GM18520 (cell line): Measurements from ENCODE around the gene PDE4B.

Experiments
- ATAC-seq: cut with Tn5 transposase; IDR thresholded peaks from one replicate; pipeline ENCODE4 v1.9.1; 2021; ENCODE audit not compliant: unreplicated experiment

PDE4B gene

DNA sequence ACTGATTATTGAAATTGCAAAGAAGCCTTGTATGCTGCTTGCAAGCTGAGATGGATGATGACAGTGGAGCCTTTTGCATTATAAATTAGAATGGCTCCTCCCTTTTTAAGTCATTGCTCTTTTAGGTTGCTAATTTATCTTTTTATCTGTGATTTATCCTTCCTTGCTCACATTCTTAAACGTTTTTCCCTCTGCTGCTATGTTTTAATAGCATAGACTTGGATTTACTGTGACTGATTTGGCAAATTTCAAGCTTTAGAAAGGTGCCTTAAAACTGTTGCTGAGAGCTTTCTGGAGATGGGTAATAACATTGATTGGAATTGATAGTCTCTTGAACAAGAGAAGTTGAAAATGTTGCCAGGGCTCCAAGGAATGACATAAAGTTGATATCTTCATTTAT, 427.8 kb downstream of the PDE4B start:
- no peak for ATAC-seq

DNA sequence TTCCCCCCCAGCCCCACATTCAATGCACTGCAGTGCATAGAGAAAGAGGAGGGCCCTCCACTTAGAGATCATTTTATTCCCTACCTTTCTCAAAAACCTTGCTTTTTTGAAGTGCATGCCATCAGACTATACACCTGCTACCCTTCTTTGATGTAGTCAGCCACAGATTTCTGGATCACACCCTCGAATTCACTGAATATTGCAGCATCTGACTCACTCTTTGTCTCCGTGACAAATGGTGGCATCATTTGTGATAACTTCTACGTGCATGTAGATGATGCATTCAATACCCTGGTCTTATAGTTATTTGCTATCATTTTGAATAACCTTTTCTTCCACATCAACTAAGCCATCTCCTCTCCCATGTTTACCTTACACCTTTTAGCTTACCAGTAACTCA, 431.0 kb downstream of the PDE4B start:
- ATAC-seq, result no peak

- no peak for ATAC-seq
These were observed 434.3 kb downstream of the PDE4B start for GRCh38 chr1:66226985-66227384.

DNA sequence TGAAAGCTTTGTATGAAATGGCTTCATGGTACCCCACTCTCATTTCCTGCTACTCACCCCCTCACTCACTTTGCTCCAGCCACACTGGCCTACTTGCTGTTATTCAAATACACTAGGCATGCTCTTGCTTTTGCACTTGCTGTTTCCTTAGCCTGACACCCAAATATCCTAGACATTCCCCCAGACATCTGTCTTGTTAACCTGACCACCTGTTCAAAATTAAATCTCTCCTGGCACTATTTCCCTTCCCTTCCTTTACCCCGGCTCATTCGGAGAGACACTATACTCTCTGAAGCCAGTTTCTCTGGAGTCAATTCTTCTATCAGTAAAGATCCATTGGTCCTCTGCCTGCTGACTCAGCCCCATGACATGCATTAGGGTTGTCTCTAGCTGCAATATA, 435.3 kb downstream of the PDE4B start:
- ATAC-seq, result no peak

DNA sequence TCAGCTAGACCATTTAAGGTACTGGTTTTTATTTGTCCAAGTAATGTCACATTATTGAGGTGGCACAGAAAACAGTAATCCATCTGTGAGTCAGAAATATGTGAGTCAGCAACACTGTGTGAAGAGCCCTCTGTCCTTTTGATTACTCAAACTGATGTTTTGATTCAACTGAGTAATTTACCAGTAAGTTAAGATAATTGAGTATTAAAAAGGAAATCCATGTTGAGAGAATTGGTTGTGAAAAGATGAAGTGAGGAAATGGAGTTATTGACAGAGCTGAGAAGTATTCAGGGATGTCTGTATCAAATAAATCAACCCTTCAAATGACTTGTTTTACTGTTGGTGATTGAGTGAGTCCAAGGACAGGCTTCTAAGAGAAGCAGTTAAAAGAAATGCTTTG, 438.5 kb downstream of the PDE4B start:
- no peak for ATAC-seq

DNA sequence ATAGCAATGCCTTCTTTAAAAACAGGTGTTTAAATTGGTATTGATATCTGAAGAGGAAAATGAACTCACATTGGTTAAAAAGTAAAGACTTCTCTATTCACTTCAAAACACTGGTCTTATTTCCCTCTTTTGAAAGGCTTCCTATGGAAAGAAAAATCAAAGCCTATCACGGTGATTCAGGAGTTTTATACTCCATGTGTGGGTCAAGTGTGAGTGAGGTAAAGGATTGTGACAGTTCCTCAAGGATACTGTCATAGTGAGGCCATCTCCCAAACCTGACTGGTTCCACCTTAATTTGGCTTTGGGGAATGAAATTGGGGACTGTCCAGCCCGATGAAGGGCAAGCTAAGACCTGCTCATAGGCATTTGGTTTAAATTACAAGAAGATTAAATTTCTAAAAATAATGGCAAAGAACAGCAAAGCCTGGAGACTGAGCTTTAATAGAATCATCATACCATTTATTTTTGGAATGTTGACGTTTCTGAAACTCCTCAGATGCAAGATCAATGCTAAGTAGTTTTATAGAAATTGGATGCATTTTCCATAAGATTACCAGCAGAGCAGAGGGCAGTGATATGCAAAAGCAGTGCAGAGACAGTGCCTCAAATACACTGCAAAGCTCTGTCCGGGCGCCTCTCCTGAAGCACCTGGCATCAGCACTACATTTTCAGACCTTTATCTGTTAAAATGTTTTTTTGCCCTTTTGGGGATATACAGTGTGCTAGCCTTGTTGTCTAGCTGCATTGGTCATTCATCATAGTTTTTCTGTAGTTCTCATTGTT, 439.2 kb downstream of the PDE4B start:
- no peak for ATAC-seq

DNA sequence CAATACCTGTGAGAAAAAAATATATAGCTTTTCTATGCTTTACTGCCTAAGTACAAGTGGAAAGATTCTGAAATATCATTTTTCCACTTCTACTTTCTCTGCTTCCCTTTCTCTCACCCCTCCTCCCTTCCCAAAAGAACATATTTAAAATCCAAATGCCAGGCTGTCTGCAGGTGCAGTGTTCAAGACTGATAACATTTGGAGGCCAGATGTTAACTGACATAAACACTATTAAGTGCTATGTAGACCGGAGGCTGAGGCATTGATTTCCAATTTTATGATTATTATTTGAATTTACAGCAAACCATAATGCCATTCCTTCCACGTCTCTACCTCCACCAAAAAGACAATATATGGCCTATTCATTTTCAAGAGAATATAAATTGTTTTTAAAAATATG, 444.3 kb downstream of the PDE4B start:
- ATAC-seq, result no peak

GRCh38 chr1:66237722-66238479, 445.2 kb downstream of the PDE4B start:
- no peak for ATAC-seq

DNA sequence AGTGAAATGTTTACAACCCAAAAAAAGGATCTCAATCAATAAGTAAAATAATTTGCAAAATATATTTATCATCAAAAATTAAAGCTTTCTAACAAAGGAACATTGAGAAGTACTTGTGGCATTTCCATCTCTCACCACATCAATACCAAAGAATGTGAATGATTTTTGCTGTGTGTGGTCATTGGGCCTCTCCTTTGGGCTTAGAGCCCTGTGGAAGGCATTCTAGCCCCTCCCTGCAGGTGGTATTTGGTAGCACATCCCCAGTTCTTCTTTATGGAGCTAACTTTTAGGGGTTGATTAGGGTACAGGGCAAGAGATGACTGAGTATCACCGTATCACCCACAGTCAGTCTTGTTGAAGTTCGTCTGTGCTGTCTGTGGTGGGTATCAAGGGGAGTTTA, 447.1 kb downstream of the PDE4B start:
- ATAC-seq, result no peak

DNA sequence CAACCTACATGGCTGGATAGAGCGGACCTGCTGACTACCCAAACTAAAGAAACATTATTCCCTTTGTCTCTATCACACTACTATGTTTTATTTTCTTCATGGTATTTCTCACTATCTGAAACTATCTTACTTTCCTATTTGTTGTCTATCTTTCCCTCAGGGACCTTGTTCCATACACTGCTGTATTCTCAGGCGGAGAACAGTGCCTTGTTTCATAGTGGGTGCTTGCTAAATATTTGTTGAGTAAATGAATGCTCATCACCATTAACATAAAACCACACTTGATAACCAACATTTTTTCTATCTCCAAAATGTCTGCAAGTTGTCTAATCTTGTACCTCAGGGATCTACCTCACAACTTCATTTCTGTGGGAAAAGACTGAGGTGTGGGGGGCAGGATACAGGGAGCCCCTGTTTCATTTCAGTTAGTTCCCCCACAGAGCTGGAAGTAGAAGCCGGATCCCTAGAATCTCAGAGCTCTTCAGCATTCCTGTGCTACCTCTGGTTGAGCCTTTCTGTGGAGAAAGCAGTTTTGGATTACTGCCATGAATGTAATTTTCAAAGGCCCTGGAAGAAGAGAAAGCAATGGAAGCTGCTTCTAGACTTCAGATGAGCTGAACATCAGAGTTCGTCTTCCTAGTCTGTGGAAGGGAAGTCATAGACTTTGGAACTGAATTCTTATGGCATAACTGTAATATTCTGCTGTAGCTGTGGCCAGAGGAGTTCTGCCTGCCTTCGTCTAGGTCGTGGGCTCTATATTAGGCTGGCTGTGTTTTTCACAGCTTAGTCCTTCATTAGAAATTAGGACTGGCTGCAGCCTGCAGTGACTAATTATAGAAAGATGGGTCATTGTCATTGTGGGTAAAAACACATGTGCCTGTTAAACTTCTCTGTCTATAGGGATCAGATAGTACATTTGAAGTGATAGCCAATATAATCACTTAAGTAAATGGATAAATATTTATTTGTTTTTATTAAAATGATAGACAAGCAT, 448.1 kb downstream of the PDE4B start:
- ATAC-seq, result no peak

DNA sequence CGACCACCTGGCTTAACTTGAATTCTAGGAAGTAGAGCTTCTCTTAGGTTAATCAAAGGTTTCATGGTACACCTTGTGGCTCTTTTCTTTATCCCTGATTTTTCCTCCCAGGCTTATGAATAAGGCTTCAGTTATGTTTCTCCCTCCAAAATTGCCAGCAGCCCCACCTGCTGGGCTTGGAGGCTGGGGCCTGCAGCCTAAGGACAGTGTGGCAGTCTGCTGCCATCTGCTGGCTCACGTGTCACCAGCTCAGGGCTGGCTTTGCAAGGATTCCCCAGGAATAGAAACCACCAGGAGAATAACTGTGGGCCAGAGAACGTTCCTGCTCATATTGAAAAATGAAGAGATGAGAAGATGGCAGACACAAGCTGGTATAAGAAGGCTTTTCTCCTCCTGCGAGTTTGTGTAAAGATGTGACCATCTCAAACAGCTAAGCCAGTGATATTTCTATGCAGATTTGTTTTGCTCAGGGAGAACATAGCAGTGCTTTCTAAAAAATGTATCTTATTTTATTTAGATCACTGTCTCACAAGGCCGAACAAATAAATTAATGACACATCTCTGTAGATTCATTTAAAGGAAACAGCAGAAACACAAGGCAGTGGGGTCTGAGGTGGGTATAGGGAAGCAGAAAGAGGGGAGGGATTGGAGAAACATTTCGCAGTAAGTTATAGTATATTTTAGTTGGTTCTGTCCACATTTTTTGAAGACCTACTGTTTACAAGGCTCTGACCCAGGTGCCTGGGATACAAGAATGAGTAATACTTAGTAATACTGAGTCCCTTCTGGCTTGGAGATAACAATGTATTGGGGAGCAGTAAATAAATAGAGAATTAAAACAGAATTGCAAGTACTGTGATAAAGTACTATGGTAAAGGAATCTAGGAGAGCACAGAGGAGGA, 450.2 kb downstream of the PDE4B start:
- ATAC-seq, result peak; percentile 32

DNA sequence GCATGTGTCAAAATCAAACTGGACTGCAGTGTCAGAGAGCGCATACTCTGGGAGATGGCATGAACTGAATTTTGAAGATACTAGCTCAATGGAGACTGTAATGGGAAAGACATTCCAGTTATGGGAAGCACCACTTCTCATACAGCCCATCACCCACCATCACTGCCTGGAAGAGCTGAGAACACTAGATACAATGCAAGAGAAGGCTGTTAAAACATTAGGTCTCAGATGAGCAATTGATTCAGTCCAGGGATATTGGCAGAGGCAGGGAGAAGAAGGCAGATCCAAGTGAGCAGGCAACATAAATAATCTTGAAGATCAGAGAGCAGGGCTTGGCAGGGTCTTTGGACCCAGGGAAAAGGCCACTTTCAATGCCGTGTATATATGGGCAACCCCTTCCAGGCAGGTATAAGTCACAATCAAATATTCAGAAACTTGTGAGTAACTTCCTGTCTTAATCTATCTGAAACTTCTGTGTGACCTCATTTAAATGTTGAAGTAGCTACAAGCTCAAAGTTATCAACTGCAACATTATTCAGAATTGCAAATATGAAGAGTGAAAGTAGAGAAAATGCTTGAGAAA, 450.9 kb downstream of the PDE4B start:
- ATAC-seq, result peak; percentile 36

GRCh38 chr1:66244429-66244828, 451.7 kb downstream of the PDE4B start:
- no peak for ATAC-seq

GRCh38 chr1:66245691-66246090, 453.0 kb downstream of the PDE4B start:
- ATAC-seq, result no peak

DNA sequence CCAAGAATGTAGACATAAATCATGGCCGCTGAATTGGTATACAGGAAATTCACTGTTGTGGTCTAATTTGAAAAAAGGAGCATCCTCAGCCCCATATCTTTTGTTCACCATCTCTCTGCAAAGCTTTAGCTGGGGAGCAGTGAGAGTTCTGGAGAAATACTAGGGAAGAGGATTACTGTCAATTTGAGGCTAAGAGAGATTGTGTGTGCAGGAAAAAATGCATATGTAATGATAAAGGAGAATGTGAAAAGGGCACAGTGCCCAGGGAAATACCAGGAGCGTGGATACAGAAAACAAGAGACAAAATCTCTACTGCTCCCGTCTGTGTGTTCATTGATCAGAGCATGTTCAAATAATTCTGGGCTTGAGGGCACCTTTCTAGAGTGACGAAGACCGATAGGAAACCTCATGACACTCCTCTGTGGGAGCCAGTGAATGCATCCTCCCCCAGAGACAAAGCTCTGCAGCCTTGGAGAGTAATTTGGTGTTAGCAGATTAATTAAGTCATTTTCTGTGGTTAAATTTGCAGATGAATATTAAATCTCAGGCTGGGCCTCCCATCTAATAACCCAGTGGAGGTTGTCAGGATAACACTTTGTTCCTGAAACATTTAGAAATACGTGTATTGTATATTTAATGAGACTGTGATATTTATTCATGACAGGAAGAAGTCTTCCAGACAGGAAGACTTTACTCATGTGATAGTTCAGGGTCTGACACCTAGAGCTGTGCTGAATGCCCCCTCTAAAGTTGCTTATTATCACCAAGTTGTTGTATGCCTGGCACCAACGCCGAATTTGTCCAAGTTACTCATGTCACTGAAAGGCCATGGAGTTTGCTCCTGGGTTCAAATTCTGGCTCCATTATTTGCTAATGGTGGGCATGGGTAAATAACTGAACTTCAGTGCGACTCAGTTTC, 453.9 kb downstream of the PDE4B start:
- no peak for ATAC-seq

- peak; percentile 77 for ATAC-seq
These were observed 454.9 kb downstream of the PDE4B start for GRCh38 chr1:66247415-66248208.

GRCh38 chr1:66248257-66248656, 455.6 kb downstream of the PDE4B start:
- no peak for ATAC-seq

GRCh38 chr1:66248746-66249145, 456.1 kb downstream of the PDE4B start:
- ATAC-seq, result no peak
